GM12878 (cell line): ENCODE measurements around the gene BCKDHA. TPM values are rescaled to one million over a fixed set of nuclear protein-coding genes. Genes with fewer than 3 reads are reported as not detected.
A peak's percentile ranks its signal among the peaks of the same experiment; 100 is the strongest.

ENCODE experiments used
- ATAC-seq: fragments of 200-7000 bp; cut with Tn5 transposase; 3 replicates; pipeline ENCODE4 v1.9.1; 2020; ENCODE audit warnings: mild to moderate bottlenecking, moderate library complexity
- BruUV-seq: library from RNA; stranded (reverse); fragments of 400-500 nt; replicated peaks from 2 replicates; lab custom pipeline; 2021; lab: Mats Ljungman, UMichigan
- CTCF ChIA-PET: fragments of 300-600 bp; sonication (Branson Sonifier 250); formaldehyde crosslinking; extraction: SDS; loops from one replicate; lab custom pipeline; 2021; ENCODE audit warnings: inconsistent platforms; lab: Yijun Ruan, JAX
- POLR2A ChIA-PET: fragments of 350-600 bp; formaldehyde crosslinking; extraction: SDS; loops from one replicate; lab custom pipeline; 2021; ENCODE audit warnings: inconsistent platforms; lab: Charles Lee
- RAD21 ChIA-PET: fragments of 300-600 bp; sonication (Branson Sonifier 250); formaldehyde crosslinking; loops from one replicate; lab custom pipeline; 2023; ENCODE audit warnings: antibody characterized with exemption; ENCODE audit not compliant: unreplicated experiment; lab: Charles Lee
- SMC1A ChIA-PET: fragments of 300-600 bp; sonication (Branson Sonifier 250); formaldehyde crosslinking; loops from one replicate; lab custom pipeline; 2023; ENCODE audit not compliant: unreplicated experiment, uncharacterized antibody; lab: Charles Lee
- DNase-seq: peaks from one replicate; pipeline ENCODE4 v3.0.0-alpha.2; 2011; ENCODE audit warnings: low read depth, low spot score
- FAIRE-seq: peaks from 3 replicates; lab custom pipeline; 2011; peaks lifted over from hg19 to GRCh38; lab: Jason Lieb, UNC
- H2AFZ ChIP-seq: 2 replicates; pipeline ENCODE4 v1.6.0; 2011; ENCODE audit warnings: low read depth, low read length, control low read depth; ENCODE audit not compliant: control insufficient read depth
- H3K27ac ChIP-seq: 2 replicates; pipeline ENCODE4 v1.5.1; 2011; ENCODE audit warnings: control low read depth; ENCODE audit not compliant: control insufficient read depth, insufficient read depth
- H3K27me3 ChIP-seq, 2 experiments: replicated peaks in 1 of 2; 2 replicates each; pipeline versions ENCODE4 v1.6.0 to v1.6.1; 2011; ENCODE audit warnings: low read length in 1 of 2; ENCODE audit not compliant: control insufficient read depth in 2 of 2, insufficient read depth in 2 of 2
- H3K36me3 ChIP-seq, 2 experiments: 2 replicates each; pipeline ENCODE4 v1.5.1; 2011; ENCODE audit warnings: low read length in 1 of 2; ENCODE audit not compliant: control insufficient read depth in 2 of 2, insufficient read depth in 2 of 2
- H3K4me1 ChIP-seq: 2 replicates; pipeline ENCODE4 v1.6.1; 2011; ENCODE audit warnings: mild to moderate bottlenecking, low read length, moderate library complexity, mixed read lengths; ENCODE audit not compliant: control insufficient read depth, insufficient read depth
- H3K4me2 ChIP-seq: 2 replicates; pipeline ENCODE4 v1.6.0; 2011; ENCODE audit warnings: control low read depth; ENCODE audit not compliant: control insufficient read depth, insufficient read depth
- H3K4me3 ChIP-seq: fragments of 200-600 bp; sonication (generic); 2 replicates; pipeline ENCODE4 v1.5.1; 2016
- H3K79me2 ChIP-seq: 2 replicates; pipeline ENCODE4 v1.6.0; 2011; ENCODE audit warnings: low read length; ENCODE audit not compliant: control insufficient read depth, insufficient read depth
- H3K9ac ChIP-seq: 2 replicates; pipeline ENCODE4 v1.8.0; 2011; ENCODE audit warnings: low read length, control low read depth, mixed read lengths; ENCODE audit not compliant: control insufficient read depth, insufficient read depth
- H3K9me3 ChIP-seq: replicated peaks from 3 replicates; pipeline ENCODE4 v1.5.1; 2011; ENCODE audit warnings: mild to moderate bottlenecking, low read length; ENCODE audit not compliant: control insufficient read depth, insufficient read depth
- H4K20me1 ChIP-seq: 2 replicates; pipeline ENCODE4 v1.6.0; 2011; ENCODE audit not compliant: control insufficient read depth, insufficient read depth
- CBFB ChIP-seq: IDR thresholded peaks from 2 replicates; pipeline ENCODE4 v1.6.1; 2016; ENCODE audit warnings: antibody characterized with exemption, low read depth
- EED ChIP-seq: sonication (generic); IDR thresholded peaks from 2 replicates; pipeline ENCODE4 v1.6.1; 2016; ENCODE audit warnings: antibody characterized with exemption, low read depth
- FOXM1 ChIP-seq: IDR thresholded peaks from 2 replicates; pipeline ENCODE4 v1.6.1; 2012; ENCODE audit warnings: low read depth, mild to moderate bottlenecking, inconsistent platforms, low read length, moderate library complexity
- GABPA ChIP-seq: IDR thresholded peaks from 2 replicates; pipeline ENCODE4 v1.6.1; 2014; ENCODE audit warnings: antibody characterized with exemption, low read depth, mild to moderate bottlenecking, inconsistent platforms
- IKZF1 ChIP-seq: fragments of 450-650 bp; conservative IDR thresholded peaks from 2 replicates; pipeline ENCODE4 v1.6.1; 2017; ENCODE audit warnings: antibody characterized with exemption, mild to moderate bottlenecking
- IKZF2 ChIP-seq, 2 experiments: fragments of 450-650 bp; IDR thresholded peaks; 2 replicates each; pipeline ENCODE4 v1.6.1; 2017; ENCODE audit warnings: mild to moderate bottlenecking in 2 of 2, moderate library complexity in 2 of 2
- IRF3 ChIP-seq: fragments of 450-650 bp; IDR thresholded peaks from 2 replicates; pipeline ENCODE4 v1.6.1; 2014; ENCODE audit warnings: mild to moderate bottlenecking
- JUNB ChIP-seq: IDR thresholded peaks from 2 replicates; pipeline ENCODE4 v1.6.1; 2016; ENCODE audit warnings: antibody characterized with exemption, mild to moderate bottlenecking
- JUND ChIP-seq: IDR thresholded peaks from 2 replicates; pipeline ENCODE4 v1.6.1; 2012; ENCODE audit warnings: low read depth, mild to moderate bottlenecking, low read length, improper control_type of control experiment, moderate library complexity
- KLF5 ChIP-seq: fragments of 450-650 bp; IDR thresholded peaks from 2 replicates; pipeline ENCODE4 v1.6.1; 2014; ENCODE audit warnings: mild to moderate bottlenecking; ENCODE audit not compliant: partially characterized antibody
- PML ChIP-seq: IDR thresholded peaks from 2 replicates; pipeline ENCODE4 v1.6.1; 2012; ENCODE audit warnings: low read length, inconsistent platforms
- SMC3 ChIP-seq: IDR thresholded peaks from 2 replicates; pipeline ENCODE4 v1.6.1; 2011; ENCODE audit warnings: low read length, improper control_type of control experiment, borderline replicate concordance
- STAT1 ChIP-seq: fragments of 450-650 bp; conservative IDR thresholded peaks from 2 replicates; pipeline ENCODE4 v1.6.1; 2014; ENCODE audit warnings: antibody characterized with exemption, mild to moderate bottlenecking
- YY1 ChIP-seq: IDR thresholded peaks from 2 replicates; pipeline ENCODE4 v1.6.1; 2011; ENCODE audit warnings: low read depth, mild to moderate bottlenecking, low read length
- WGBS: methylation state at CpG from one replicate; pipeline ENCODE4 v1.1.6; 2016; ENCODE audit warnings: low lambda C conversion rate; ENCODE audit not compliant: insufficient replicate concordance, insufficient coverage; ENCODE audit errors: missing lambda C conversion rate; 5-methylcytosine and 5-hydroxymethylcytosine counted together
- in situ Hi-C: fragments of 300-500 bp; cut with MboI; formaldehyde crosslinking; loops from 9 replicates; pipeline ENCODE4 v1.14.3; 2018; ENCODE audit warnings: mixed read lengths
- intact Hi-C: fragments of 100-400 bp; cut with micrococcal nuclease; formaldehyde crosslinking; loops from one replicate; pipeline ENCODE4 v1.14.2; 2022; ENCODE audit not compliant: unreplicated experiment
- polyA plus RNA-seq, 11 experiments: library from polyadenylated mRNA; depleted of rRNA in 4 of 11; unstranded in 6 of 11; stranded (reverse) in 5 of 11; fragments of >200 nt; fragmentation: Nextera tagmentation in 4 of 11; fragmentation: Illumina TruSeq in 1 of 11; extraction: Ambion mirVana in 4 of 11; extraction: Trizol in 1 of 11; gene quantifications; 1 replicate in 1 of 11; 2 replicates in 10 of 11; pipeline versions ENCODE4 v1.2.1 to v1.2.3, GENCODE V29; 2011 to 2016; ENCODE audit warnings: inconsistent platforms in 2 of 11, missing spikeins in 2 of 11, low read depth in 1 of 11
- total RNA-seq, 4 experiments: library from RNA; depleted of rRNA in 3 of 4; stranded (reverse); fragments of >200 nt in 3 of 4; fragmentation: Illumina TruSeq in 1 of 4; extraction: Trizol in 1 of 4; gene quantifications; 2 replicates each; pipeline versions ENCODE4 v1.2.1 to v1.2.3, GENCODE V29; 2013 to 2021
- TF ChIP-seq, protein P1 (sequence below): fragments of 450-650 bp; IDR thresholded peaks from 2 replicates; pipeline ENCODE4 v1.6.1; 2018; ENCODE audit warnings: mild to moderate bottlenecking, low read depth, moderate library complexity; ENCODE audit not compliant: partially characterized antibody
- TF ChIP-seq, protein P2 (sequence below): fragments of 150-350 bp; IDR thresholded peaks from 2 replicates; pipeline ENCODE4 v1.6.1; 2014; ENCODE audit warnings: mild to moderate bottlenecking, low read depth, low read length

The BCKDHA gene
- total and polyA plus RNA-seq, 10 of the 15 experiments (the other 5 are each of a cell fraction or from before 2014, with no cell fraction given), result 9.9 to 107 (median 46.4) TPM

DNA sequence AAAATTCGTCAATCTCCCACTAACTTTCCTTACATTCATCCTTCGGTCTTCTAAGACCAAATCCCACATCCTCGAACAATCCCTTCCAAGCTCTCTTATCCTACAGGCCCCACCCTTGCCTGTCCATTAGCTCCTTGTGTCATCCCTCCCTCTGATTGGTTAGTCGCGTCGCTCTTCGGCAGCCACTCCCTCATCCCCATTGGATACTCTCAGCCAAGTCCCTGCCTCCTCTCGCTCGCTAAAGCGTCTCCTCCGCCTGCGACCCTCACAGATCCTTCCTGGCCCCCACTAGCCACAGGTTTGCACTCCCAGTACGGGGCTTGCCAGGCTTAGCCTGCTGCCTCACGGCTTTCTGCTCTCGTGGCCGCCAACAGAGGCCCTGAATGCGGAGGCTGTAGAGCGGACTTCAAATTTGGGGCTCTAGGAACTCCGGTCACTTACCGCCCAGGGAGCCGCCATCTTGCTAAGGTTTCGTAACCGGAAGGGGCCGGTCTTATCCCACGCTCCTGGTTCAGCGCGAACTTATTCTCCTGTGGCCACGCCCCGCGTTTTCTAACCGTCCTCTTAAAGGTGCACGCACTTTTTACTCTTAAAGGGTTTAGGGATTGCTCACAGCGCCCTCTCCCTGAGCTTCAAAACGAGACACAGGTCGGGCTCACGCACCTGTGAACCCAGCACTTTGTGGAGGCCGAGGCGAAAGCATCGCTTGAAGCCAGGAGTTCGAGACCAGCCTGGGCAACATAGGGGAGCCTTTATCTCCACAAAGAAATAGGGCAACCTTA lies 42.0 kb downstream of the BCKDHA start, which contains the start of gene DMAC2:
TSS of gene DMAC2 (minus strand) at position 472 of the 782 bp plus-strand sequence. CDS start at position 459, 13 bp downstream.
- peak; percentile 99 for FAIRE-seq
- in situ Hi-C loops (loop anchor here (10.0 kb wide), 2 partner anchors 95 to 135 kb away; partner anchors contain the start of gene CEACAM21), intact Hi-C loops (loop anchor here (5.0 kb wide), 1 partner anchor 237 kb away; no protein-coding TSS in a partner anchor)
- ATAC-seq, result peak; percentile 98
- Histone ChIP-seq H3K79me2 (peaks cover 2% of the 10 kb centered on the region), H4K20me1 (no peaks in the 10 kb centered on the region), H3K27ac (peak within 1 kb of the TSS; percentile 85), H3K9ac (peak within 1 kb of the TSS; percentile 89), H3K4me2 (peak within 1 kb of the TSS; percentile 72), H2AFZ (peak within 1 kb of the TSS; percentile 95), H3K36me3 (no peaks in the 10 kb centered on the region; a peak in 1 of 4 replicates), H3K4me3 (peak within 1 kb of the TSS; percentile 92), H3K27me3 (no peaks in the 10 kb centered on the region), H3K4me1 (no peaks in the 10 kb centered on the region; the same call in 1 of the 2 replicates), H3K9me3 (no peaks in the 10 kb centered on the region)
- RAD21 ChIA-PET, result interaction anchor here (0.6 to 1.7 kb wide), 16 partner anchors 9 to 235 kb away, joined by 3 to 14 read pairs (median 4); partner anchors contain the start of genes B3GNT8 and B9D2
- peak; percentile 89 for DNase-seq
- POLR2A ChIA-PET, result interaction anchor here (0.5 to 1.6 kb wide), 12 partner anchors 11 to 819 kb away, joined by 3 to 7 read pairs (median 3); partner anchors contain the start of genes CCDC97, CEACAM21 and HNRNPUL1
- WGBS, result under 1% methylated on average over 40 of the region's 40 CpGs
- CTCF ChIA-PET, result interaction anchor here (0.6 to 3.3 kb wide), 28 partner anchors 8 to 805 kb away, joined by 3 to 22 read pairs (median 4); partner anchors contain the start of genes B9D2, CEACAM21 and TGFB1
- no TSS peak for BruUV-seq
- SMC1A ChIA-PET, result interaction anchor here (0.7 to 2.1 kb wide), 16 partner anchors 9 to 355 kb away, joined by 3 to 8 read pairs (median 3); partner anchors contain the start of genes B9D2 and CEACAM21
- TF ChIP-seq JUND, result no peak
- TF ChIP-seq IKZF2 (IDR thresholded peaks at IDR 0.05), result peak; percentile 29 to 55
- TF ChIP-seq IKZF1, result peak; percentile 70
- TF ChIP-seq PML, result peak; percentile 97
- no peak for TF ChIP-seq CBFB
- TF ChIP-seq KLF5, result no peak
- peak; percentile 41; the same call in 1 of the 2 replicates for TF ChIP-seq SMC3
- 0 out of 2 replicates have a peak, but pooled peaks have one; percentile 4 for TF ChIP-seq IRF3
- TF ChIP-seq, protein P1, sequence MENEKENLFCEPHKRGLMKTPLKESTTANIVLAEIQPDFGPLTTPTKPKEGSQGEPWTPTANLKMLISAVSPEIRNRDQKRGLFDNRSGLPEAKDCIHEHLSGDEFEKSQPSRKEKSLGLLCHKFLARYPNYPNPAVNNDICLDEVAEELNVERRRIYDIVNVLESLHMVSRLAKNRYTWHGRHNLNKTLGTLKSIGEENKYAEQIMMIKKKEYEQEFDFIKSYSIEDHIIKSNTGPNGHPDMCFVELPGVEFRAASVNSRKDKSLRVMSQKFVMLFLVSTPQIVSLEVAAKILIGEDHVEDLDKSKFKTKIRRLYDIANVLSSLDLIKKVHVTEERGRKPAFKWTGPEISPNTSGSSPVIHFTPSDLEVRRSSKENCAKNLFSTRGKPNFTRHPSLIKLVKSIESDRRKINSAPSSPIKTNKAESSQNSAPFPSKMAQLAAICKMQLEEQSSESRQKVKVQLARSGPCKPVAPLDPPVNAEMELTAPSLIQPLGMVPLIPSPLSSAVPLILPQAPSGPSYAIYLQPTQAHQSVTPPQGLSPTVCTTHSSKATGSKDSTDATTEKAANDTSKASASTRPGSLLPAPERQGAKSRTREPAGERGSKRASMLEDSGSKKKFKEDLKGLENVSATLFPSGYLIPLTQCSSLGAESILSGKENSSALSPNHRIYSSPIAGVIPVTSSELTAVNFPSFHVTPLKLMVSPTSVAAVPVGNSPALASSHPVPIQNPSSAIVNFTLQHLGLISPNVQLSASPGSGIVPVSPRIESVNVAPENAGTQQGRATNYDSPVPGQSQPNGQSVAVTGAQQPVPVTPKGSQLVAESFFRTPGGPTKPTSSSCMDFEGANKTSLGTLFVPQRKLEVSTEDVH, result no peak
- peak; percentile 86 for TF ChIP-seq GABPA
- TF ChIP-seq, protein P2, sequence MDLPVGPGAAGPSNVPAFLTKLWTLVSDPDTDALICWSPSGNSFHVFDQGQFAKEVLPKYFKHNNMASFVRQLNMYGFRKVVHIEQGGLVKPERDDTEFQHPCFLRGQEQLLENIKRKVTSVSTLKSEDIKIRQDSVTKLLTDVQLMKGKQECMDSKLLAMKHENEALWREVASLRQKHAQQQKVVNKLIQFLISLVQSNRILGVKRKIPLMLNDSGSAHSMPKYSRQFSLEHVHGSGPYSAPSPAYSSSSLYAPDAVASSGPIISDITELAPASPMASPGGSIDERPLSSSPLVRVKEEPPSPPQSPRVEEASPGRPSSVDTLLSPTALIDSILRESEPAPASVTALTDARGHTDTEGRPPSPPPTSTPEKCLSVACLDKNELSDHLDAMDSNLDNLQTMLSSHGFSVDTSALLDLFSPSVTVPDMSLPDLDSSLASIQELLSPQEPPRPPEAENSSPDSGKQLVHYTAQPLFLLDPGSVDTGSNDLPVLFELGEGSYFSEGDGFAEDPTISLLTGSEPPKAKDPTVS, result no peak
- peak; percentile 99 for TF ChIP-seq YY1
- TF ChIP-seq FOXM1, result peak; percentile 51; the same call in 1 of the 2 replicates
- peak; percentile 69; the same call in 1 of the 2 replicates for TF ChIP-seq STAT1
- 0 out of 2 replicates have a peak, but pooled peaks have one; percentile 38 for TF ChIP-seq EED
- TF ChIP-seq JUNB, result no peak
